HPDE6-E6E7 (cell line): ENCODE measurements around the gene MAP3K21.
A peak's percentile ranks its signal among the peaks of the same experiment; 100 is the strongest.

Source experiments
- DNase-seq: peaks from one replicate; pipeline ENCODE4 v3.0.0; 2011; ENCODE audit warnings: missing footprints; ENCODE audit errors: extremely low spot score

The MAP3K21 gene

DNA sequence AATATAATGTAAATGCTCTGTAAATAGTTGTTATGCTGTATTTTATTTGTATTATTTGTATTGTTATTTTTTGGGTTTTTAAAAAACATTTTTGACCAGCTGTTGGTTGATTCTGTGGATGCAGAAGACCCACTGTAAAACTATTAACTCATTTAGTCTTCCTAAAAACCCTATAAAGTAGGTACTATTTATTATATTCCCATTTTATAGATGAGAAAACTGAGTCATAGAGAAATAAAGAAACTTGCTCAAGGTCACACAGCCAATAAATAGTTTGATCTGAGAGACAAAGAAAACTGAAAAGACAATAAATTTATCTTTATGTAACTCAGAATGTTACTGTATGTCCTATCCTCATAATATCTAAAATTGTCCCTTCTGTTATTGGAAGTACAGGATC is 1.2 kb upstream of the MAP3K21 start:
- no peak for DNase-seq

- peak; percentile 82 for DNase-seq
Measured at GRCh38 chr1:233326811-233327650, 493 bp upstream of the MAP3K21 start.

DNA sequence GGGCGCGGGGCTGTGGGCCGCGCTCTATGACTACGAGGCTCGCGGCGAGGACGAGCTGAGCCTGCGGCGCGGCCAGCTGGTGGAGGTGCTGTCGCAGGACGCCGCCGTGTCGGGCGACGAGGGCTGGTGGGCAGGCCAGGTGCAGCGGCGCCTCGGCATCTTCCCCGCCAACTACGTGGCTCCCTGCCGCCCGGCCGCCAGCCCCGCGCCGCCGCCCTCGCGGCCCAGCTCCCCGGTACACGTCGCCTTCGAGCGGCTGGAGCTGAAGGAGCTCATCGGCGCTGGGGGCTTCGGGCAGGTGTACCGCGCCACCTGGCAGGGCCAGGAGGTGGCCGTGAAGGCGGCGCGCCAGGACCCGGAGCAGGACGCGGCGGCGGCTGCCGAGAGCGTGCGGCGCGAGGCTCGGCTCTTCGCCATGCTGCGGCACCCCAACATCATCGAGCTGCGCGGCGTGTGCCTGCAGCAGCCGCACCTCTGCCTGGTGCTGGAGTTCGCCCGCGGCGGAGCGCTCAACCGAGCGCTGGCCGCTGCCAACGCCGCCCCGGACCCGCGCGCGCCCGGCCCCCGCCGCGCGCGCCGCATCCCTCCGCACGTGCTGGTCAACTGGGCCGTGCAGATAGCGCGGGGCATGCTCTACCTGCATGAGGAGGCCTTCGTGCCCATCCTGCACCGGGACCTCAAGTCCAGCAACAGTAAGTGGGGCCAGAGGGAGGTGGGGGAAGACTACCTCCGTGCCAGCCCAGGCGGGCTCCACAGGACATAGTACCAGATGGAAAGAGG is 808 bp downstream of the MAP3K21 start:
- peak; percentile 29 for DNase-seq

DNA sequence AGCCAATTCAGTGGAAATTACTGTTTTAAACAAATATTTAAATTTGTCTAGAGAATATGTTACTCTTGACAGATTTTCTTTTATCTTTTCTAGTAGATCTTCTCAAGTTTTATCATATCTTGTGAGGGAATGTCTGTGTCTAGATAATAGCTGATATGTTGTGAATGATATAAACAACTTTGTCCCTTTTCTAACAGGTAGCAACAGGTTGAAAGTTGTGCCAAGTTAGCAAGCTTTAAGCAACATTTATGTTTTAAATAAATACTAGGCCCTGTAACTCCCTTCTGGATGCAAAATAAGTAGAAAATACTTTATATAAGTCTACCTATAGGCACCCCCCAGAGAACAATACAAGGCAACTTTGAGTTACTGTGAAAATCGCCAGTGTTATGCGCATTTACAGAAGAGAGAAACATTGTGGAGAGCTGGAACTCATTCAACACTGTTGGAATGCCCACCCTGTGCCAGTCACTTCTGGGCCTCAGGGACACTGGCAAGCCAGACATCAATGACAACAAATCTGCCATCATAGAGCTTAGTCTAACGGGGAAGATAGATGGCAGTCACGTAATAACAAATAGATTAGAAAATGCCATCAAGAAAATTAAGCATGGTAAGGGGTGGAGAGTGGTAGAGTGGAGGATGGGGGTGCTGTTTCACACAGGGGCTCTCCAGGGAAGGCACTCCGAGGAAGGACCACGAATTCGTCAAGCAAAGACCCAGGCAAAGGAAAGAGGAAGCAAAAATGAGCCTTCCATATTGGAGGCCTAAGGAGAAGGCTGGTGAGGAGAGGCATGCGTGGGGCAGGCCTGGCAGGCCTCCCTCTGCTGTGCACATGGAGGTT is 4.4 kb downstream of the MAP3K21 start:
- no peak for DNase-seq

- no peak for DNase-seq
Measured at GRCh38 chr1:233333086-233333485, 5.6 kb downstream of the MAP3K21 start.

- DNase-seq, result no peak
Measured at GRCh38 chr1:233334092-233334491, 6.6 kb downstream of the MAP3K21 start.

DNA sequence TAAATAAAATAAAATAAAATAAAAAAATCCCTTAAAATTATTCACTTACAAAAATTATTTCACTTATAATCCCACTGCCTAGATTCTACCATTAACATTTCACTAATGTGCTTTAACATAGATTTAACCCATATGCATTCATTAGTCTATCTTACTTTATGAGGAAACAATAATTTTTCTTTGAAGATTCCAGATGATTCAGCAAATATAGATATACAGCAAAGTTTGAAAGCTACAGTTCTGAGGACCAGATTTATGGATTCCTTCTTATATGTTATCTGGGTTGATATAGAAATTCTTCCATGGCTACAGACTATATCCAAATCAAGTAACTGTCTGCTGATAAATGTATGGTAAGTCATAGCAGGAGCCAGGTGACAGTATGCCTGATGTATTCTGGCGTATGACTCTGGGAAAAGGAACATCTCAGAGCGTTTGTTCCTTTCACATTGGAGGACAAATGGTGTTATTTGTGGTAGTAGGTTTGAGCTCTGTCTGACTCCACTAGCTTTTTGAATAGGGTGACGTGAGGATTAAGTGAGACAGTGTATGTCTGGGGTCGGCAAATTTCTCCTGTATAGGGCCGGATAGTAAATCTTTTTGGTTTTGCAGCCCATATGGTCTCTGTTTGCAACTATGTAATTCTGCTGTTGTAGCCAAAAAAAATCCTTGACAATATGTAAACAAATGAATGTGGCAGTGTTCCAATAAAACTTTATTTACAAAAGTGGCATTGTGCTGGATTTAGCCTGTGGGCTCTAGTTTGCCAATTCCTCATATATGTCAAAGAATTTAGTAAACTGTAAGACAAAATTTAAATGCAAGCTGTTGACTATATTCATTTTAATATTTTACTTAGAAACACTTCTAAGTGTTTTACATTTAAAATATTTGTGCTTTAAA is 9.3 kb downstream of the MAP3K21 start:
- no peak for DNase-seq

GRCh38 chr1:233337505-233337904 is 10.0 kb downstream of the MAP3K21 start:
- DNase-seq, result no peak

DNA sequence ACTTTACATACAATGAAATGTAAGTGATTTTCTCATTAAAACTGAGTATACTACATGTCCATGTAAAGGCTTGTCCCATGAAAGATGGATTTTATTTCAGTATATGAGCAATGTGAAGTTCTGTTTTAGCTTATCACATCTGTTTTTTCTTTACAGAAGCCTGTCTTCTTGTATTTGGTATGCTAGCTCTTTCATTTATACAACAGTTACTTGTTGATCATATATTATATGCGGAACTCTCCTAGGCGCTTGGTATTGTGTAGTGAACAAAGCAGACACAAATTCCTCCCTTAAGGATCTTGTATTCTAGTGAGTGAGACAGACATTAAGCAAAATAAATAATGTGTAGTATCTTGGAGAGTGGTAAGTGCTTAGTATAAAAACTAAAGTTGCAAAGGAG is 10.6 kb downstream of the MAP3K21 start:
- no peak for DNase-seq

DNA sequence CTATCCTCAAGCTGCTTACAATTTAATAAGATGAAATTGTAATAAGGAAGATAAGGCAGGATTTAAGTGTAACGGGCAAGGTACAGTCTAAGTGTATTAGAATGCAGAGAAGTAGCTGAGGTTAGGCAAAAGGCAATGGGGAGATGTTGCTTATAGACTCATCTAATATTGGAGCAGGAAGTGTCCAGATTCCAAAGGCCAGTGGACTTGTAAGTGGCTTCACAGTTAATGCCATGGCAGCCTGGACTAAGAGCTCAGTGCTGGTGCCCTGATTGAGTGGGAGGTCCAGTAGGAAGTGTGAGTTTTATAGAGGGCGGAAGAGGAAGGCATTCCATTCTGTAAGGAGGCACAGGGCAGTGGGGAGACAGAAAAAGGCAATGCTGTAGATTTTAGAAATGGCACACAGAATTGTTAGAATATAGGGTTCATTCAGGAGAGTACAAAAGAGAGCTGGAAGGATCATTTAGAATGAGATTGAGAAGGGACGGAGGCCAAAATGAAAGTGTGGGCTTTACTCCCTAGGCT is 12.6 kb downstream of the MAP3K21 start:
- DNase-seq, result no peak

- no peak for DNase-seq
Measured at GRCh38 chr1:233340966-233341516, 13.5 kb downstream of the MAP3K21 start.

GRCh38 chr1:233342086-233342485 is 14.6 kb downstream of the MAP3K21 start:
- no peak for DNase-seq

DNA sequence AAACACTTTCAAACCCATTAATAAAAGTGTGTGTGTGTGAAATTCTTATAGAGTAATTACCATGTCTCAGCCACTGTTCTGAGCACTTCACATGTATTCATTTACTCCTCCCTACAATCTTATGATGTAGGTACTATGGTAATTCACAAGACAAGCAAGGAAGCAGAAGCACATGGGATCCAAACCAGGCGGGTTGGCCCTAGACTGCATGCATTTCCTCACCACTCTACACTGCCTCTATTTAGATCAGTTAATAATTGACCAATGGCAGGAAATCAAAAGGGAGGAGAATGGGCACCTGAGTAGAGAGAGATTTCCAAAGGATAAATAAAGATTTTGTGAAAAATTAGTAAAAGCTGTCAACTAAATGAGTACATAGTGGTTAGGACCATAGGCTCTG is 15.7 kb downstream of the MAP3K21 start:
- no peak for DNase-seq

DNA sequence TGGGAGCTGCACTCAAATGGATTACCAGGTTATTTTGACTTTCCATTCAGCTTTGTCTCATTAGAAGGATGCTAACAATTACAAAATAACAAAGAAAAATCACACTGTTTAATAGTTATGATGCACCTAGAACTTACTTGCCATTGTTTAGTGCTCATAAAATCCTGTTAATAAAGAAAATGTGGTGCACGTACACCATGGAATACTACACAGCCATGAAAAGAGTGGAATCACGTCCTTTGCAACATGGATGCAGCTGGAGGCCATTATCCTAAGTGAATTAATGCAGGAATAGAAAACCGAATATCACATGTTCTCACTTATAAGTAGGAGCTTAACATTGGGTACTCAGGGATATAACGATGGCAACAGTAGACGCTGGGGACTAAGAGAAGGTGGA is 19.8 kb downstream of the MAP3K21 start:
- DNase-seq, result no peak

DNA sequence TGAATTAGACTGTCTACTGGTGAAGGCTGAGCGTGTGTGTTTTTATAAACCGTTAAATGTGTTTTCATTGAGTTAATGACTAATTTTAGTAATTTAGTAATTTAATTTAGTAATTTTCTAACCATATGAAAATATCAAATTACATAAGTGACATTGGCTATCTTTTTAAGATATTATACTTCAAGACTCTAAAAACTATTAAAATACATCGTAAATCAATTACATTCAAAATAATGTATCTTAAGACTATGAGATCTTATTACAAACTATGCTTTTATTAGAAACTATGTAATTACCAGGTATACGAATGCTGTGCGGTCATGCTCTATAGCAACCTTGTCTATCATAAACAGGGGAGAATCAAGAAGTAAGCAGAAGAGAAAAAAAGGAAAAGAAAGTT is 21.6 kb downstream of the MAP3K21 start:
- no peak for DNase-seq

- no peak for DNase-seq
Measured at GRCh38 chr1:233354983-233355382, 27.5 kb downstream of the MAP3K21 start.

DNA sequence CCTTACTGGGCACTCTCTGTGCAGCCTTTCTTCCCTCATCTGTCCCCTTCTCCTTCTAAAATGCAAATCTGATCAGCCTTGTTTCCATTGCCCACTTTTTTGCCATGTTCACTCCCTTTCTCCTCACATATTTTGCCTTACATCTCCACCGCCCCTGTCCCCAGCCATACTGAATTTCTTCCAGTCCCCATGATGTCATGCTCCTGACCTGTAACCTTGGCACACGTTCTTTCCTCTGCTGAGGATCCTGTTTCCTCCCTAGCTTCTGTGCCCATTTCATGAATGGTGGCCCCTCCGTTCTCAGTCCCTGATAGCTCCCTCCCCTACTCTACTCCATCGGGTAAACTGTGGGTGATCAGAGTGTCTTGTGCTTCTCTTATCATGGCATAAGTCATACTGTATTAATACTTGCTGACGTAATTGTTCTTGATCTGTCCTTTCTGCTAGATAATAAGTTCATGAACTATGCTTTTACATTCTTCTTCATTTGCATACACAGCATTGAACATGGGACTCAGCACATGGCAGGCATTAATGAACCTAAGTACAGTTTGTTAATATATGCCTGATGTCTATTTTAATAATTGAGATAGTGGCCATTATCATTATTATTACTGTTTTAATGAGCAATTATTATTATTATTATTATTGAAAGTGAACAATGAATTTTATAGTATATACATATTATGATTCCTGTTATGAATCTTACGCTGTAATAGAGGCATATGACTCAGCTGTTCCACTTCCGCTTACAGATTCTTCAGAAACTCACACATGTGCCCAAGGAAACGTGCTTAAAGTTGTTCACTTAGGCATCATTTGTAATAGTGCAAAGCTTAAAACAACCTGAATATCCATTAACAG is 28.5 kb downstream of the MAP3K21 start:
- no peak for DNase-seq

DNA sequence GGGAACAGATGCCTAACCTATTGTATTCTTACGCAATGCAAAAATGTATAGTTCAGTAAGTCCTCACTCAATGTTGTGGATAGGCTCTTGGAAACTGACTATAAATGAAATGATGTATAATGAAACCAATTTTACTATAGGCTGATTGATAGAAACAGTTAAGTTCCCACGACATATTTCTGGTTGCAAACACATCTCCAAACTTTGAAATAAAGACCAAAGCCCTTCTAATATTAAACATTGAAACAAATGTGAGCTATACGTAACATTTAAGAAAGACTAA is 29.1 kb downstream of the MAP3K21 start:
- DNase-seq, result no peak

DNA sequence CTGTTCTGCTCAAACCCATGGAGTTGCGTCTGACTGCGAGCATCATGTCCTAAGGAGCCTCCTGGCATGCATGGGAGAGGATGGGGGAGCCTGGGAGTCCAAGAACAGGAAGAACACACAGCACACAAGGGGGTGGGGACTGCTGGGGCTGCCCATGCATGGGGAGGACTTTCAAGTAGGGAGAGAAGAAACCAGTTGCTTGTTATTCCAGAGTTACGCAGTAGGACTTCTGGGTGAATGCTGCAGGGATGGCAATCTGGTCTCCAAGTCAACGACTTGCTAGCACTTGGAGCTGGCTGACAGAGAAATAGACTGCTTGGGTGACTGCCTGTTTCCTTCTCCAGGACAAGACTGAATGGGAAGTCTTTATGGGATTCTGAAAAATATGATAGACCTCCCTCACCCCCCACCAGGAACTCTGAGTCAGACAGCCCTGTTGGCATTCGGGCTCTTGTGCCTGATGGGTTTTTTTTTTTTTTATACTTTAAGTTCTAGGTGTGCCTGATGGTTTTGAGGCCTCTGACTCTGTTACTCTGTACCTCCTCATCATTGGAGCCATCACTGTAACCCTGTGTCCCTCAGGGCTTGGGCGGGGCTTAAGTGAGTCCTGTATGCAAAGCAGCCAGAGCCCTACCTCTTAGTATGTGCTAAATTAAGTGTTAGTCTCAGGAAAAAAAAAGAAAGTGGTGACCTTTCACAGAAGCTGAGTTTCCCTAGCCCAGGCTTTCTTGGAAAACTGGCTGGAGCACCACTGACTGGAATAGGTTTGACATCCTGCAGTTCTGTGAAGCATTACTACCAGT is 30.3 kb downstream of the MAP3K21 start:
- DNase-seq, result no peak
